Breast epithelium (tissue), 4 donors: ENCODE data around the gene LIN28B. TPM values are rescaled to one million over a fixed set of nuclear protein-coding genes. Genes with fewer than 3 reads are reported as not detected.

Source experiments
- DNase-seq, 2 donors: peaks; one replicate each; pipeline ENCODE4 v3.0.0-alpha.2; 2019; ENCODE audit warnings: low spot score in 2 of 2
- H3K27ac ChIP-seq, 2 donors: fragments of 200-600 bp; sonication (generic) in 1 of 2; one replicate each; pipeline ENCODE4 v1.5.1; 2016 to 2019; ENCODE audit warnings: mild to moderate bottlenecking in 1 of 2
- H3K27me3 ChIP-seq, 2 donors: fragments of 200-600 bp; sonication (generic) in 1 of 2; one replicate each; pipeline versions ENCODE4 v1.5.1 to v1.6.0; 2017 to 2019; ENCODE audit warnings: control low read depth in 1 of 2, mild to moderate bottlenecking in 1 of 2
- H3K36me3 ChIP-seq: fragments of 200-600 bp; one replicate; pipeline ENCODE4 v1.5.1; 2019
- H3K4me1 ChIP-seq, 2 donors: fragments of 200-600 bp; sonication (generic); one replicate each; pipeline ENCODE4 v1.5.1; 2016 to 2019; ENCODE audit warnings: control low read depth in 1 of 2
- H3K4me3 ChIP-seq, 3 donors: fragments of 200-600 bp; sonication (generic); 1 replicate in 2 of 3; 2 replicates in 1 of 3; pipeline ENCODE4 v1.5.1; 2016 to 2019; ENCODE audit warnings: mild to moderate bottlenecking in 3 of 3, moderate library complexity in 2 of 3
- H3K9me3 ChIP-seq, 2 donors: fragments of 200-600 bp; sonication (generic) in 1 of 2; one replicate each; pipeline ENCODE4 v1.5.1; 2016 to 2019; ENCODE audit warnings: control low read depth in 1 of 2
- POLR2A ChIP-seq: fragments of 450-650 bp; IDR thresholded peaks from one replicate; pipeline ENCODE4 v1.6.1; 2016; ENCODE audit warnings: antibody characterized with exemption, mild to moderate bottlenecking, moderate library complexity
- POLR2AphosphoS5 ChIP-seq, 3 donors: sonication (generic); formaldehyde crosslinking; IDR thresholded peaks; one replicate each; pipeline ENCODE4 v1.6.1; 2017; ENCODE audit warnings: antibody characterized with exemption in 3 of 3
- intact Hi-C: fragments of 100-400 bp; cut with DNase I; formaldehyde crosslinking; loops from one replicate; pipeline ENCODE4 v1.15.1; 2023; ENCODE audit warnings: low total_unique reads
- total RNA-seq, 3 donors: library from RNA; depleted of rRNA; stranded (reverse); fragments of >200 nt; gene quantifications; one replicate each; pipeline ENCODE4 v1.1.0, GENCODE V29; 2016
- TF ChIP-seq, protein P1 (sequence below), 3 donors: fragments of 450-650 bp; IDR thresholded peaks; one replicate each; pipeline ENCODE4 v1.5.1; 2016 to 2017; ENCODE audit warnings: antibody characterized with exemption in 3 of 3, mild to moderate bottlenecking in 3 of 3, moderate library complexity in 3 of 3

The LIN28B gene
- total RNA-seq, 3 donors from 2014 or later: not detected

DNA sequence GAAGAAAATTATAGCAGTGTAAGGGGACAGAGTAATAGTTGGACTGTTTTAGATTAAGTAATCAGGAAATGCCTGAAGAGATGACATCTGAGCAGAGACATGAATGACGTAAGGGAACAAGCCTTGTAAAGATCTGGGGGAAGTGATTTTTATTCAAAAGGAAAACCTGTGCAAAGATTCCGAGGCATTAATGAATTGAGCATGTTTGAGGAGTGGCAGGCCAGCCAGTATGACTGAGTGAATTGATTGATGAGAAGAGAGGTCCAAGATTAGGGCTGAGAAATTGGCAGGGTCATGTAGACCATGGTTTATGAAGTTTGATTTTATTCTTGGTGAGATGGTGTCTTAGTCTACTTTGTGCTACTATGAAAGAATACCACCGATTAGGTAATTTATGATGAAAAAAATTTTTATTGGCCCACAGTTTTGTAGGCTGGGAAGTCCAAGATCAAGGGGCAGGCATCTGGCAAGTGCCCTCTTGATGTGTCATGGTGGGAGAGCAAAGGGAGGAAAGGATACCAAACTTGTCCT lies 95.1 kb downstream of the LIN28B start:
- Histone ChIP-seq H3K4me3 (no peak overlapping the region), H3K27me3 (no peaks in the 10 kb centered on the region), H3K4me1 (no peaks in the 10 kb centered on the region), H3K27ac (no peak overlapping the region), H3K9me3 (no peaks in the 10 kb centered on the region), H3K36me3 (no peaks in the 10 kb centered on the region)
- DNase-seq: no peak
- intact Hi-C loops: no loop called here
- no peak for TF ChIP-seq POLR2A
- no peak for TF ChIP-seq POLR2AphosphoS5 (IDR thresholded peaks at IDR 0.05)
- TF ChIP-seq, protein P1, sequence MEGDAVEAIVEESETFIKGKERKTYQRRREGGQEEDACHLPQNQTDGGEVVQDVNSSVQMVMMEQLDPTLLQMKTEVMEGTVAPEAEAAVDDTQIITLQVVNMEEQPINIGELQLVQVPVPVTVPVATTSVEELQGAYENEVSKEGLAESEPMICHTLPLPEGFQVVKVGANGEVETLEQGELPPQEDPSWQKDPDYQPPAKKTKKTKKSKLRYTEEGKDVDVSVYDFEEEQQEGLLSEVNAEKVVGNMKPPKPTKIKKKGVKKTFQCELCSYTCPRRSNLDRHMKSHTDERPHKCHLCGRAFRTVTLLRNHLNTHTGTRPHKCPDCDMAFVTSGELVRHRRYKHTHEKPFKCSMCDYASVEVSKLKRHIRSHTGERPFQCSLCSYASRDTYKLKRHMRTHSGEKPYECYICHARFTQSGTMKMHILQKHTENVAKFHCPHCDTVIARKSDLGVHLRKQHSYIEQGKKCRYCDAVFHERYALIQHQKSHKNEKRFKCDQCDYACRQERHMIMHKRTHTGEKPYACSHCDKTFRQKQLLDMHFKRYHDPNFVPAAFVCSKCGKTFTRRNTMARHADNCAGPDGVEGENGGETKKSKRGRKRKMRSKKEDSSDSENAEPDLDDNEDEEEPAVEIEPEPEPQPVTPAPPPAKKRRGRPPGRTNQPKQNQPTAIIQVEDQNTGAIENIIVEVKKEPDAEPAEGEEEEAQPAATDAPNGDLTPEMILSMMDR (IDR thresholded peaks at IDR 0.05): no peak

DNA sequence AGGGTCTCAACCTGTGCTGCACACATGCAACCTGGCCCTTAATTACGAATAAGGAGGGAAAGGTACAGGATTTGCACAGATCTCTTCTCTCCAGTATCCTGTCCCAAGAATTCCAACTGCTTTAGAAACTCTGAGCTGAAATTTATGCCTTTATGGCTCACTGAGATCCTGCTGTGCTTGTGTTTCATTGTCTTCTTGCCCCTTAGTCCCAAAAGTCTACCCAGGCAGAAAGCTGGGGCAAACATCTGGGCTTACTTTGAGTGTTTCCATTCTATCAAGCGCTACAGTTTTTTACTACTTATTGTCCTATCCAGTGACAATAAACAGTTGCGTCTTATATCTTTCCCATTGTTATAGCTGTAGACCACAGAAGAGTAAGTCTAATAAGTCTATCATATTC lies 99.7 kb downstream of the LIN28B start:
- H3K36me3 ChIP-seq: no peaks in the 10 kb centered on the region
- no peak for DNase-seq
- no peaks in the 10 kb centered on the region for H3K4me1 ChIP-seq
- no peak overlapping the region for H3K4me3 ChIP-seq
- no peaks in the 10 kb centered on the region for H3K27me3 ChIP-seq
- H3K27ac ChIP-seq: no peak overlapping the region
- intact Hi-C loops: no loop called here
- TF ChIP-seq, protein P1 (IDR thresholded peaks at IDR 0.05): no peak
- TF ChIP-seq POLR2AphosphoS5 (IDR thresholded peaks at IDR 0.05) (no peak), POLR2A (no peak)
- no peaks in the 10 kb centered on the region for H3K9me3 ChIP-seq

DNA sequence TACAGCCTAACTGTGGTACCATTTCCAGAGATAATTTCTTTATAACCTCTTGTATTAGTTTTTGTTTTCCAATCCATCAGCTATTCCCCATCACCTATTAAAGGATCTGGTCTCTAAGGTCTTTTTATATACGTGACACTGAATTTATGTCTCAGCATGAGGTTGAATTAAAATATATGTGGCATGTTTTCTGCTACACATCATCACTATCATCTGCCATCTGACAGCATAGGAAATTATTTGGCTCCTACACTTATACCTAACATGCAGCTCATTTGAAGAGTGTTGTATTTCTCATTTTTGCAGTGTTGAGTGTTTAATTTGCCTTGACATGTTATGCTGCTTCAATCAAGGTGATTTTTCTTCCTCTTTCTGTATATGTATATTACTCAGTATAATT lies 100.3 kb downstream of the LIN28B start:
- Histone ChIP-seq H3K4me1 (no peaks in the 10 kb centered on the region), H3K36me3 (no peaks in the 10 kb centered on the region), H3K9me3 (no peaks in the 10 kb centered on the region), H3K4me3 (no peak overlapping the region), H3K27ac (no peak overlapping the region), H3K27me3 (no peaks in the 10 kb centered on the region)
- intact Hi-C loops: no loop called here
- TF ChIP-seq POLR2AphosphoS5 (IDR thresholded peaks at IDR 0.05) (no peak), POLR2A (no peak)
- TF ChIP-seq, protein P1 (IDR thresholded peaks at IDR 0.05): no peak
- DNase-seq: no peak

DNA sequence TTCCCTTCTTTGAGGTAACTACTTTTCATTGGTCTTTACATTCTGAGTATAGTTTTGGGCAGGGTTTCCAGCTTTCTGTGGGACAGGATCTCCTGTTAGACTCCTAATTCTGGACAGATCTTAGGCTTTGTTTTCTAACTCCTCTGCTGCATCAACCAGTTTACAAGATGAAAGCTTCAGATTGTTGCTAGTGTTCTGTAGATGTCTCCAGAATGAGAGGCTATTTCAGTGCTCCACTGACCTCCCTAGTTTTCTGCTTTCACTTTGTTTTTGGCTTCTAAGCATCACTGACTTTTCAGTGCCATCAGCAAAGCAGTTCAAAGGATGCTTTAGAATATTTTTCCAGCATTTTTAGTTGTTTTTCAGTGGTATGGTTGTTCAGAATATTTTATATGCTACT lies 101.4 kb downstream of the LIN28B start:
- Histone ChIP-seq H3K36me3 (no peaks in the 10 kb centered on the region), H3K27ac (no peak overlapping the region), H3K4me3 (no peak overlapping the region), H3K27me3 (no peaks in the 10 kb centered on the region), H3K9me3 (no peaks in the 10 kb centered on the region), H3K4me1 (no peaks in the 10 kb centered on the region)
- TF ChIP-seq POLR2A: no peak
- no peak for TF ChIP-seq POLR2AphosphoS5 (IDR thresholded peaks at IDR 0.05)
- TF ChIP-seq, protein P1 (IDR thresholded peaks at IDR 0.05): no peak
- intact Hi-C loops: no loop called here
- no peak for DNase-seq

DNA sequence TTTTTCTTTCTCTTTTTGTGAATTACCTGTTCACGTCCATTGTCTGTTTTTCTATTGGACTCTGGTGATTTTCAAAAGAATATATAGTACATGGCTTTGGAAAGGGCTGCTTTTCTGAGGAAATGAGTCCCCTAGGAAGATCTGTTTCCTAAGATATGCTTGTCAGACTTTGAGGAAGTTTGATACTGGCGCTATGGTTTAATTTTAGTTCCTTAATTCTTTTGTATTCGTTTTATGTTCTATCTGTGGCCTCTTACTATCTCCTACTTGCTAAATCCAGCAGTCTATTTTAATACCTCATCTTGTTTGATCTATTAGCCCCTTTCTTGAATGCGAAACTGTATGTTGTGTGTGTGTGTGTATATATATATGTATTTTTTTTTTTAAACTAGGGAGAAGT lies 101.9 kb downstream of the LIN28B start:
- no peak for DNase-seq
- no peak for TF ChIP-seq POLR2A
- TF ChIP-seq, protein P1 (IDR thresholded peaks at IDR 0.05): no peak
- TF ChIP-seq POLR2AphosphoS5 (IDR thresholded peaks at IDR 0.05): no peak
- H3K27ac ChIP-seq: no peak overlapping the region
- H3K4me3 ChIP-seq: no peak overlapping the region
- no peaks in the 10 kb centered on the region for H3K36me3 ChIP-seq
- no peaks in the 10 kb centered on the region for H3K9me3 ChIP-seq
- H3K27me3 ChIP-seq: no peaks in the 10 kb centered on the region
- intact Hi-C loops: no loop called here
- no peaks in the 10 kb centered on the region for H3K4me1 ChIP-seq
